ENCODE measurements around the gene LPP. TPM values are rescaled to one million over a fixed set of nuclear protein-coding genes. Genes with fewer than 3 reads are reported as not detected.

Gene LPP
- polyA plus RNA-seq, 1 experiment, result 76.3 TPM

DNA sequence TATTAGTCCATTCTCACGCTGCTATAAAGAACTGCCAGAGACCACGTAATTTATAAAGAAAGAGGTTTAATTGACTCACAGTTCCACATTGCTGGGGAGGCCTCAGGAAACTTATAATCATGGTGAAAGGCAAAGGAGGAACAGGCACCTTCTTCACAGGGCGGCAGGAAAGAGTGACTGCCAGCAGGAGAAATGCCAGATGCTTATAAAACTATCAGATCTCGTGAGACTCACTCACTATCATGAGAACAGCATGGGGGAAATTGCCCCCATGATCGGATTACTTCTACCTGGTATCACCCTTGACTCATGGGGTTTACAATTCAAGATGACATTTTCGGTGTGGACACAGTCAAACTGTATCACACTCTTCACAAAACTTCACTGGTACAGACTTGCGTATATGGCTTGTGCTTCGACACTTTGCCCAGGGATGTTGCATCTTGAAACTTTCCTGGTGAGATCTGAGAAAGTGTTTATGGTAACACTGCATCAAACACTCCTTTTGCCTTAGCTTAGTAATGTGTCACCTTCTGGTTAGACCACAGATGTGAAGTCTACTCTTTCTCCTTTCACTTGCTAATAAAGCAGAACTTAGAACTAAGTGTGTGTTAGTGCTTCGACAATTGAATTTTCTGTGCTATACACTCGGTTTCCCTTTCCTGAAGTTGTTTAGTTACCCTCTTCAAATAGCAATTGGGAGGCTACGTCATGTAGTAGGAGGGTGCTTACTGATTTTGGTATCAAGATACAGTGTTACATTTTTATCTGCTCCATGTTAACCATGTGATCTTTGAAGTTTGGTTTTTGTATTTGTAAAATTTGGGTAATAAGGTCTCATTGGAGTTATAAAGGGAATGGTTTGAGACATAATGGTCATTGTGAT is 185.7 kb downstream of the LPP start:
- CTCF ChIA-PET, result no interaction called here
- no peak for DNase-seq (ENCODE audit: low read depth, low spot score)
- Histone ChIP-seq H3K4me3 (ENCODE audit: low read depth, low read length) (no peak overlapping the region), H3K9me3 (ENCODE audit: control insufficient read depth, insufficient read depth, low read length) (no peaks in the 10 kb centered on the region), H3K27me3 (ENCODE audit: control insufficient read depth, insufficient read depth, low read length) (no peaks in the 10 kb centered on the region), H3K27ac (ENCODE audit: low read depth, low read length) (no peak overlapping the region)
- POLR2A ChIA-PET, result interaction anchor here (0.5 kb wide), 1 partner anchor 90 kb away, joined by 5 read pairs; no protein-coding TSS in a partner anchor
- TF ChIP-seq CTCF (IDR thresholded peaks at IDR 0.05; ENCODE audit: low read depth, low read length), result no peak

DNA sequence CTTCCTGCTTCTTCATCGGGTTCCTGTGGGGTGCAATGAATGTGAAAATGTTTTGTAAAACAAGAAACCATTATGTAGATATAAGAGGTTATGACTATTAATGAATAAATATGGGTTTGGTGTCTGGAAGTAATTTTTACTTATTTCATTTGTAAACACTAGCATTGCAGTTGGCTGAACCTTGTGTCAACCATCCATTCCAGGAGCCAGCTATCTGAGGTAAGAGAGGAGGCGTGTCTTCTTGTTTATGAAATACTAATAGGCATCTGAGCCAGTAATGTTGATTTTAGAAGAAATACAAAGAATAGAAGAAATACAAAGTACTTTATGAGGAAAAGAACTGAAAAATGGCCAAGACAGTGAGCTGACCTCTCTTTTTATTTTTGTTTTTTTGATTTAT is 187.5 kb downstream of the LPP start:
- no peaks in the 10 kb centered on the region for H3K27me3 ChIP-seq (ENCODE audit: control insufficient read depth, insufficient read depth, low read length)
- H3K4me3 ChIP-seq (ENCODE audit: low read depth, low read length), result no peak overlapping the region
- H3K27ac ChIP-seq (ENCODE audit: low read depth, low read length), result no peak overlapping the region
- POLR2A ChIA-PET, result no interaction called here
- H3K9me3 ChIP-seq (ENCODE audit: control insufficient read depth, insufficient read depth, low read length), result no peaks in the 10 kb centered on the region
- CTCF ChIA-PET, result no interaction called here
- DNase-seq (ENCODE audit: low read depth, low spot score), result no peak
- no peak for TF ChIP-seq CTCF (IDR thresholded peaks at IDR 0.05; ENCODE audit: low read depth, low read length)

- Histone ChIP-seq H3K9me3 (ENCODE audit: control insufficient read depth, insufficient read depth, low read length) (no peaks in the 10 kb centered on the region), H3K27me3 (ENCODE audit: control insufficient read depth, insufficient read depth, low read length) (no peaks in the 10 kb centered on the region), H3K27ac (ENCODE audit: low read depth, low read length) (no peak overlapping the region), H3K4me3 (ENCODE audit: low read depth, low read length) (no peak overlapping the region)
- no peak for TF ChIP-seq CTCF (IDR thresholded peaks at IDR 0.05; ENCODE audit: low read depth, low read length)
- no peak for DNase-seq (ENCODE audit: low read depth, low spot score)
- ChIA-PET POLR2A (no interaction called here), CTCF (interaction anchor here (1.1 to 1.5 kb wide), 2 partner anchors 603 to 612 kb away, joined by 3 to 4 read pairs; no protein-coding TSS in a partner anchor)
Measured at GRCh38 chr3:188342991-188343732, 189.2 kb downstream of the LPP start.

DNA sequence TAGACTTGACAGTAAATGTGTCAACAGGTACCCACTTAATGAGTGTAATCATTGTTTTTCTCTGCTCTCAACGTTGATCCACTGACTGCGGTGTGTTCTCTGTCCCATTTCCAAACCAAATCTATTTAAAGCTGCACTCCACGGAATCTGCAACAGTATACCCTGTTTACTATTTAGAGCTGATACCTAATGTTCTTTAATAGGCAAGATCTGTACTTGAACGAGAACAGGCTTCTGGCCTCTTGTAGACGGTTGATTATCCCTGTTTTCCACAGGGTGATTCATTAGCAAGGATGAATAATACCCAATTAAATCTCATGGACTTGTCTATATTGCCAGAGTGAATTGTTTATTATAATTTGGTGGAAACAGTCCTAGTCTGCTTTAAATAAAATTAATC is 189.9 kb downstream of the LPP start:
- POLR2A ChIA-PET, result no interaction called here
- Histone ChIP-seq H3K27me3 (ENCODE audit: control insufficient read depth, insufficient read depth, low read length) (no peaks in the 10 kb centered on the region), H3K4me3 (ENCODE audit: low read depth, low read length) (no peak overlapping the region), H3K27ac (ENCODE audit: low read depth, low read length) (no peak overlapping the region), H3K9me3 (ENCODE audit: control insufficient read depth, insufficient read depth, low read length) (no peaks in the 10 kb centered on the region)
- no peak for DNase-seq (ENCODE audit: low read depth, low spot score)
- no peak for TF ChIP-seq CTCF (IDR thresholded peaks at IDR 0.05; ENCODE audit: low read depth, low read length)
- CTCF ChIA-PET, result interaction anchor here (1.1 kb wide), 1 partner anchor 603 kb away, joined by 3 read pairs; no protein-coding TSS in a partner anchor

DNA sequence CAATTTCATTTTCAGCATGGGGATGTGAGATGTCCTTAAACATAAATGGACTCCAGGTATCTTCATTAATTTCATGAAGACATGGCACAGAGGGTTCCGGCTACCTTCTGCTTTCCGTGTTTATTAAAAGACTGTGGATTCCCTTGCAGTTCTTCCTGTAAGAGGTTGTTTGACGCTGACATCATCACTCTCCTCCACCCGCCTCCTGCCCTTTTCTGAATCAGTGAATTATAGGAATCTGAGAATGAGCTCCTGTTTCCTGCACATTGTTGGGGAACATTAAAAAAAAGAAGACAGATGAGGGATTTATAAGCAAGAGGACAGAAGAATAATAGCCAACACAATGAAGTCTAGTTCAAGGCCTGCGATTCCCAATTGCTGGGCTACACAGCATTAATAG is 191.3 kb downstream of the LPP start:
- ChIA-PET CTCF (interaction anchor here (1.7 kb wide), 1 partner anchor 605 kb away, joined by 7 read pairs; no protein-coding TSS in a partner anchor), POLR2A (no interaction called here)
- no peak for DNase-seq (ENCODE audit: low read depth, low spot score)
- no peaks in the 10 kb centered on the region for H3K9me3 ChIP-seq (ENCODE audit: control insufficient read depth, insufficient read depth, low read length)
- H3K27me3 ChIP-seq (ENCODE audit: control insufficient read depth, insufficient read depth, low read length), result no peaks in the 10 kb centered on the region
- H3K27ac ChIP-seq (ENCODE audit: low read depth, low read length), result no peak overlapping the region
- no peak for TF ChIP-seq CTCF (IDR thresholded peaks at IDR 0.05; ENCODE audit: low read depth, low read length)
- no peak overlapping the region for H3K4me3 ChIP-seq (ENCODE audit: low read depth, low read length)
